Hepatocyte (in vitro differentiated cells): ENCODE results near the gene ZNF107.

Experiments used
- EZH2phosphoT487 ChIP-seq: fragments of 200-600 bp; sonication (generic); IDR thresholded peaks from one replicate; pipeline ENCODE4 v1.6.1; 2018; ENCODE audit warnings: antibody characterized with exemption, mild to moderate bottlenecking, low read depth, moderate library complexity; ENCODE audit not compliant: unreplicated experiment, severe bottlenecking
- TF ChIP-seq, protein P1 (sequence below): fragments of 200-600 bp; sonication (generic); IDR thresholded peaks from 2 replicates; pipeline ENCODE4 v1.5.1; 2016; ENCODE audit warnings: antibody characterized with exemption, mild to moderate bottlenecking; ENCODE audit not compliant: poor library complexity

DNA sequence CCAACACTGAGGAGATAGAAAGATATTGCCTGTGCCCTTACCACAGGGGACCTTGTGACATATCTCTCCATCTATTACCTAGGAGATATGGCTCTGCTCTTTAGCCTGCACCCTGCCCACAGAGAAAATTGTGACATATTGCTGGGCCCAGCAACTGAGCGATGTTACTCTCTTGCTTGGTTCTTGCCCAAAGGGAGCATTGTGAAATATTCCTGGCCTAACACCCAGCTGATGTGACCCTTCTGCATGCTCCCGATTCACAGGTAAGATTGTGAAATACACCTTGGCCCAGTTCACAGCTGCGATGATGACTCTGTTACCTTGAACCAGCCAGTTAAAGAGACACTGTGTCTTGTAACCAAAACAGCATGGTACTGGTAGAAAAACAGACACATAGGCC lies 37.2 kb upstream of the ZNF107 start:
- TF ChIP-seq, protein P1, sequence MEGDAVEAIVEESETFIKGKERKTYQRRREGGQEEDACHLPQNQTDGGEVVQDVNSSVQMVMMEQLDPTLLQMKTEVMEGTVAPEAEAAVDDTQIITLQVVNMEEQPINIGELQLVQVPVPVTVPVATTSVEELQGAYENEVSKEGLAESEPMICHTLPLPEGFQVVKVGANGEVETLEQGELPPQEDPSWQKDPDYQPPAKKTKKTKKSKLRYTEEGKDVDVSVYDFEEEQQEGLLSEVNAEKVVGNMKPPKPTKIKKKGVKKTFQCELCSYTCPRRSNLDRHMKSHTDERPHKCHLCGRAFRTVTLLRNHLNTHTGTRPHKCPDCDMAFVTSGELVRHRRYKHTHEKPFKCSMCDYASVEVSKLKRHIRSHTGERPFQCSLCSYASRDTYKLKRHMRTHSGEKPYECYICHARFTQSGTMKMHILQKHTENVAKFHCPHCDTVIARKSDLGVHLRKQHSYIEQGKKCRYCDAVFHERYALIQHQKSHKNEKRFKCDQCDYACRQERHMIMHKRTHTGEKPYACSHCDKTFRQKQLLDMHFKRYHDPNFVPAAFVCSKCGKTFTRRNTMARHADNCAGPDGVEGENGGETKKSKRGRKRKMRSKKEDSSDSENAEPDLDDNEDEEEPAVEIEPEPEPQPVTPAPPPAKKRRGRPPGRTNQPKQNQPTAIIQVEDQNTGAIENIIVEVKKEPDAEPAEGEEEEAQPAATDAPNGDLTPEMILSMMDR = no peak
- no peak for TF ChIP-seq EZH2phosphoT487
